Prostate gland (tissue), 2 donors: ENCODE measurements around the gene SDC3.

Experiments used
- POLR2A ChIP-seq: fragments of 450-650 bp; IDR thresholded peaks from one replicate; pipeline ENCODE4 v1.6.1; 2016; ENCODE audit warnings: antibody characterized with exemption, mild to moderate bottlenecking
- TF ChIP-seq, protein P1 (sequence below), 4 experiments: fragments of 200-600 bp in 2 of 4; fragments of 450-650 bp in 2 of 4; sonication (generic) in 2 of 4; IDR thresholded peaks; 1 replicate in 3 of 4; 2 replicates in 1 of 4; pipeline ENCODE4 v1.5.1; 2016 to 2019; ENCODE audit warnings: antibody characterized with exemption in 4 of 4, mild to moderate bottlenecking in 2 of 4, moderate library complexity in 2 of 4

DNA sequence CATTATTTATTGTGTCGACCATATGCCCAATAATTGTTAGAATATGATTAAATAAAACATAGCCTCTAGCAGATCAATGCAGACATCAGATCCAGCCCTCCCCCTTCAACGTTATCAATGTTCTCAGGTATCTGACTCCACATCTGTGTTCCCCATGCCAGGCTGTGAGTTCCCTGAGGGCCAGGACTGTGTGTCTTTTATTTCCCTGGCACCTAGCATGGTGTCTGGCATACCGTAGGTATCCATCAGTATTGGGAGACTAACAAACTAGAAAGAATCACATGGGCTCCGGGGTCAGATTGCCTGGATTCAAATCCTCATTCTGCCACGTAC lies 48.3 kb downstream of the SDC3 start:
- TF ChIP-seq, protein P1, sequence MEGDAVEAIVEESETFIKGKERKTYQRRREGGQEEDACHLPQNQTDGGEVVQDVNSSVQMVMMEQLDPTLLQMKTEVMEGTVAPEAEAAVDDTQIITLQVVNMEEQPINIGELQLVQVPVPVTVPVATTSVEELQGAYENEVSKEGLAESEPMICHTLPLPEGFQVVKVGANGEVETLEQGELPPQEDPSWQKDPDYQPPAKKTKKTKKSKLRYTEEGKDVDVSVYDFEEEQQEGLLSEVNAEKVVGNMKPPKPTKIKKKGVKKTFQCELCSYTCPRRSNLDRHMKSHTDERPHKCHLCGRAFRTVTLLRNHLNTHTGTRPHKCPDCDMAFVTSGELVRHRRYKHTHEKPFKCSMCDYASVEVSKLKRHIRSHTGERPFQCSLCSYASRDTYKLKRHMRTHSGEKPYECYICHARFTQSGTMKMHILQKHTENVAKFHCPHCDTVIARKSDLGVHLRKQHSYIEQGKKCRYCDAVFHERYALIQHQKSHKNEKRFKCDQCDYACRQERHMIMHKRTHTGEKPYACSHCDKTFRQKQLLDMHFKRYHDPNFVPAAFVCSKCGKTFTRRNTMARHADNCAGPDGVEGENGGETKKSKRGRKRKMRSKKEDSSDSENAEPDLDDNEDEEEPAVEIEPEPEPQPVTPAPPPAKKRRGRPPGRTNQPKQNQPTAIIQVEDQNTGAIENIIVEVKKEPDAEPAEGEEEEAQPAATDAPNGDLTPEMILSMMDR (IDR thresholded peaks at IDR 0.05), result no peak
- no peak for TF ChIP-seq POLR2A
